HG03439 (cell line): ENCODE results near the gene PSEN1.
"Not testable (repeated sequence)": the region's sequence is repeated elsewhere in the genome, so short reads cannot be mapped to it uniquely, and the experiment has no call there.

Experiments
- ATAC-seq: cut with Tn5 transposase; IDR thresholded peaks from one replicate; pipeline ENCODE4 v1.9.1; 2021; ENCODE audit warnings: mild to moderate bottlenecking, moderate library complexity; ENCODE audit not compliant: unreplicated experiment

PSEN1 gene

DNA sequence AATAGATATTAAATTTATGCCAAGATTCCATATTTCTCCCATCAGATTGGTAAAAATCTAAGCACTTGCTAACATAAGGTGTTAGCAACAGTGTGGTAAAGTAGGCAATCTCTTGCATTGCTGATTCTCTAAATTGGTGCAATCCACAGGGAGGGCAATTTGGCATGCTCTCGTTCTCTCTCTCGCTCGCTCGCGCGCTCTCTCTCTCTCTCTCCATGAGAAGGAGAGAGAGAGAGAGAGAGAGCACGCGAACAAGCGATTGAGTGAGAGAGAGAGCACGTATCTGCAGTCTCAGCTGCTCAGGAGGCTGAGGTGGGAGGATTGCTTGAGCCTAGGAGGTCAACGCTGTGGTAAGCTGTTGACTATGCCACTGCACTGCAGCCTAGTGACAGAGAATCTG is 25.9 kb downstream of the PSEN1 start:
- no peak for ATAC-seq

- no peak for ATAC-seq
Observed at GRCh38 chr14:73166399-73166798, 30.1 kb downstream of the PSEN1 start.

DNA sequence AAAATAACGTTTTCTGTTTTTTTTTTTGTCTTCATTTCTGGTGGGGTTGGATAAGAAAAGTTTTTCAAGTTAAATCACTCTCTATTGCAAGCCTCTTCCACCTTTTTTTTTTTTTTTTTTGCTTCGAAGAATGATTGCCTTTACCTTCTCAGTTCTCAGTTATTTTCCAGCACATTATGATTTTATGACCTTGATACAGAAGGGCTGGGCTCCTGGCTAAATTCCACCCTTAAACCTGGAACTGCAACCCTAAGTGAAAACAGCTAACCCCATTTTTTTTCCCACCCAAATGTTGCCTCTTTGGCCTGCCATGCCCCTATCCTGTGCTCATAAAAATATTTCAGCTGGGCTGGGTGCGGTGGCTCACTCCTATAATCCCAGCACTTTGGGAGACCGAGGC is 31.4 kb downstream of the PSEN1 start:
- ATAC-seq = no peak

GRCh38 chr14:73168274-73168673 is 32.0 kb downstream of the PSEN1 start:
- no peak for ATAC-seq

DNA sequence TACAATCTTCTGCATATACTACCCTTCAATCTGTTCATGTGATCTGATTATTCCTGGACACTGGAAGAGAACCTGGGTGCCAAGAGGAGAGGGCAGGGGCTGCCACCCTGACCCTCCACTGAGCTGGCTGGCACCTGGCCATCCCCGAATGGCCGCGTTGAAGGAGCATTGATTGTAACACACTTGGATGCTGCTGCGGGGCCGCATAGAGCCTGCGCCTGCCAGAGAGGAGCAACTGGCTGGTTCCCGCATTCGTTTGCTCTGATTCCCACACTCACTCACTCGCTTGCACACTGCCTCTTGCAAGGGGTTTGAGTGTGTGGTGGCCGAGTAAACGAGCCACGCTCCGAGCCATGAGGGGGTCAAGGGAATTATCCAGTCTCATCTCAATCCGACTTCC is 32.4 kb downstream of the PSEN1 start:
- no peak for ATAC-seq

GRCh38 chr14:73169855-73170254 is 33.5 kb downstream of the PSEN1 start:
- ATAC-seq = not testable (repeated sequence)

DNA sequence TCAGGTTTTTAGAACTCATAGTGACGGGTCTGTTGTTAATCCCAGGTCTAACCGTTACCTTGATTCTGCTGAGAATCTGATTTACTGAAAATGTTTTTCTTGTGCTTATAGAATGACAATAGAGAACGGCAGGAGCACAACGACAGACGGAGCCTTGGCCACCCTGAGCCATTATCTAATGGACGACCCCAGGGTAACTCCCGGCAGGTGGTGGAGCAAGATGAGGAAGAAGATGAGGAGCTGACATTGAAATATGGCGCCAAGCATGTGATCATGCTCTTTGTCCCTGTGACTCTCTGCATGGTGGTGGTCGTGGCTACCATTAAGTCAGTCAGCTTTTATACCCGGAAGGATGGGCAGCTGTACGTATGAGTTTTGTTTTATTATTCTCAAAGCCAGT is 34.4 kb downstream of the PSEN1 start:
- ATAC-seq = no peak

DNA sequence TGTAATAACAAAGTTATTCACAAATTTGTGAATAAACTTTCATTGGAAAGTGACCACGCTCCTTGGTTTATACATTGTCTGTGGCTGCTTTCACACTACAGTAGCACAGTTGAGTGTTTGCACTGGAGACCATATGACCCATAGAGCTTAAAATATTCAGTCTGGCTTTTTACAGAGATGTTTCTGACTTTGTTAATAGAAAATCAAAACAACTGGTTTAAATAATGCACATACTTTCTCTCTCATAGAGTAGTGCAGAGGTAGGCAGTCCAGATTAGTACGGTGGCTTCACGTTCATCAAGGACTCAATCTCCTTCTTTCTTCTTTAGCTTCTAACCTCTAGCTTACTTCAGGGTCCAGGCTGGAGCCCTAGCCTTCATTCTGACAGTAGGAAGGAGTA is 36.2 kb downstream of the PSEN1 start:
- no peak for ATAC-seq

DNA sequence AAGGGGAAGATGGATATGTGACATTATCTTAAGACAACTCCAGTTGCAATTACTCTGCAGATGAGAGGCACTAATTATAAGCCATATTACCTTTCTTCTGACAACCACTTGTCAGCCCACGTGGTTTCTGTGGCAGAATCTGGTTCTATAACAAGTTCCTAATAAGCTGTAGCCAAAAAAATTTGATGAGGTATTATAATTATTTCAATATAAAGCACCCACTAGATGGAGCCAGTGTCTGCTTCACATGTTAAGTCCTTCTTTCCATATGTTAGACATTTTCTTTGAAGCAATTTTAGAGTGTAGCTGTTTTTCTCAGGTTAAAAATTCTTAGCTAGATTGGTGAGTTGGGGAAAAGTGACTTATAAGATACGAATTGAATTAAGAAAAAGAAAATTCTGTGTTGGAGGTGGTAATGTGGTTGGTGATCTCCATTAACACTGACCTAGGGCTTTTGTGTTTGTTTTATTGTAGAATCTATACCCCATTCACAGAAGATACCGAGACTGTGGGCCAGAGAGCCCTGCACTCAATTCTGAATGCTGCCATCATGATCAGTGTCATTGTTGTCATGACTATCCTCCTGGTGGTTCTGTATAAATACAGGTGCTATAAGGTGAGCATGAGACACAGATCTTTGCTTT is 36.9 kb downstream of the PSEN1 start:
- no peak for ATAC-seq

DNA sequence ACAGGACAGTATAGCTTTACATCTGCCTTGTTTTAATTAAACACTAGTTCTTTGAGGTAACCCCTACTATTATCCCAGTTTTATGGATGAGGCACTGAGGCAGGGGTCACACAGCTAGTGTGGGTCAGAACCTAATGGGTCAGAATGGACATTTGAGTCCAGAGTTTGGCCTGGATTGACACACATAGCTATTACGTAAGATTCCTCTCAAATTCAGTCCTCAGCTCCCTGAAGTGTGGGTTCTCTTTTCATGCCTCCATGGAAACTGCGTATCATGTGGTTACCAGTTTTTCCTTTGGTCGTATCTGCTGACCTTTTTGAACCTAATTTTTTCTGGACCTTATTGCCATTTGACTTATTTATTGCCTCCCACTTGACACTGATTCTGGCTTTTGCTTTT is 40.4 kb downstream of the PSEN1 start:
- no peak for ATAC-seq

- ATAC-seq = no peak
Observed at GRCh38 chr14:73180385-73180805, 44.1 kb downstream of the PSEN1 start.

DNA sequence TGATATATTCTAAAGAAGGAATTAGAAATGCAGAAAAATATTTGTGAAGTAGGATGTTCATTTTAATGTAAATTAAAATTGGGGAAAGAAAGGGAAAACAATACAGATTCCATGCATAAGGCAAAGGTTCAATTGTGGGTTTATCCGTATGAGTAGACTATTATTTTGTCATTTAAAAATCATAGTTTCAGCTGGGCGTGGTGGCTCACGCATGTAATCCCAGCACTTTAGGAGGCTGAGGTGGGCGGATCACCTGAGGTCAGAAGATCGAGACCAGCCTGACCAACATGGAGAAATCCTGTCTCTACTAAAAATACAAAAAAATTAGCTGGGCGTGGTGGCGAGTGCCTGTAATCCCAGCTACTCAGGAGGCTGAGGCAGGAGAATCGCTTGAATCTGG is 44.7 kb downstream of the PSEN1 start:
- not testable (repeated sequence) for ATAC-seq

DNA sequence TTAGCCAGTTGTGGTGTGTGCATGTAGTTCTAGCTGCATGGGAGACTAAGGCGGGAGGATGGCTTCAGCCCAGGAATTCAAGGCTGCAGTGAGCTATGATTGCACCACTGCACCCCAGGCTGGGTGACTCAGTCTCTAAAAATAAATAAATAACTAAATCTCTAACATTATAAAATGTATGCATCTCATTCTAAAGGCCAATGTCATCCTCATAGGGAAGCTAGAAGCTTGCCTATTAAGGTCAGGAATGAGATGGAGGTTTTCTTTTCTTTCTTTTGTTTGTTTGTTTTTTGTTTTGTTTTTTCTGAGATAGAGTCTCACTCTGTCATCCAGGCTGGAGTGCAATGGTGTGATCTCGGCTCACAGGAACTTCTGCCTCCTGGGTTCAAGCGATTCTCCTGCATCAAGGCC is 52.2 kb downstream of the PSEN1 start:
- no peak for ATAC-seq

- ATAC-seq = no peak
Observed at GRCh38 chr14:73189651-73190050, 53.3 kb downstream of the PSEN1 start.

DNA sequence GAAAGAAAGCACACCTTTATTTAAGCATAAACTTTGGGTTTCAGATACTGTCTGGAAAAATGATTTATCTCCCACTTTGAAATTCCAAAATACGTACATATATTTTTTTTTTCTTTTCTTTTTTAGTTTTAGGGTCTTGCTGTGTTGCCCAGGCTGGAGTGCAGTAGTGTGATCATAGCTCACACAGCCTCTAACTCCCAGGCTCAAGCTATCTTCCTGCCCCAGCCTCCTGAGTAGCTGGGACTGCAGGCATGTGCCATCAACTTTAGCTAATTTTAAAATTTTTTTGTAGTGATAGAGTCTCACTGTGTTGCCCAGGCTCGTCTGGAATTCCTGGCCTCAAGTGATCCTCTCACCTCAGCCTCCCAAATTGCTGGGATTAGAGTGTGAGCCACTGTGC is 55.1 kb downstream of the PSEN1 start:
- ATAC-seq = no peak

GRCh38 chr14:73194306-73194705 is 58.0 kb downstream of the PSEN1 start:
- not testable (repeated sequence) for ATAC-seq

DNA sequence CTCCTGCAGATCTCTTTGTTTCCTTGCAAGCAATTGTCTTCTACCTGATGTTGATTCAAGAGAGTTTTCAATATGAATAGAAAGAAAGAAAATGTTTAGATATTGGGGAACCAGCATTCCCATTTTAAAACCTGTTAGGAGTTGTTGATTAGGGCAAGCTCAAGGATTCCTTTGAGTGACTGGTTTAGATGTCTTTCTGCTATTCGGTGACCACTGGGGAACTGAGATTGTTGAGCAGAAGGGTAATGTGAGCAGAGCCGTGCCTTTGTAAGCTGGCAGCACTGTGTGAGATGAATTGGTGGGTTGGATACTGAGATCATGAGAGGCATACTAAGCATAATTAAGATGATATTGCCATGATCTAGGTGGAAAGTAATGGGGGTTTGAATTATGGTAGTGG is 61.9 kb downstream of the PSEN1 start:
- no peak for ATAC-seq

DNA sequence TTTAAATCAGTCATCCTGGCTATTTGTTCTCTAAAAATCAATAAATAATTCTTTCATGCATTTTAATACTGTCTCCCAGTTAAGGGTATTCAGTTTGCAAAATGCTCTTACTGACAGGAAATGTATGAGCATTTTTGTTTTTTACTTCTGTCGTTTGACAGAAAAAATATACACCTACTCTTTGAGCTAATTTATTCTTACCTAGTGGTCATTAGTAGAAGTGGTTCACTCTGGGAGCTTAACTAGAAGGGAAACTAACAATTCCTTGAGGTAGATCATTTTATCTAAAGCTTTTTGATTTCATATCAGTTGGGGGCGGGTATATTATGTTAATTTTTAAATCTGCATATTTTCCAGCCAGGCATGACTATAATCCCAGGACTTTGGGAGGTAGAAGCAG is 67.2 kb downstream of the PSEN1 start:
- no peak for ATAC-seq

DNA sequence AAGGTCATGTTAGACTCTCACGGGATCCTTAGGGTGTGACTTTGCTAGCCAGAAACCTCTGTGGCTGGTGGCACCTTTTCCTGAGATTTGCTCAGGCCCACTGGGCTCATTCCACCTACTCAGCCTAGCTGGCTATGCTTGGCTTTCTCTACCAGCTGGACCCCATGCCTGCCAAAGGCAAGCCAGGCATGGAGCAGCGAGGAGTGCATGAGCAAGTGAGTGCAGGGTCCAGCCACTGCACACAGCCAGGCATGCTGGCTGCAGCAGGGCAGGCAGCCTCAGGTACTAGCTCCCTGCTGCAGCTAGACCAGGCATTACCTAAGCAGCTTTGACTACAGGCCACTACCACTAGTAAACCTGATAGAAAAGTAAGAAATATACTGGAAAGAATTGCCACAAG is 71.3 kb downstream of the PSEN1 start:
- no peak for ATAC-seq

DNA sequence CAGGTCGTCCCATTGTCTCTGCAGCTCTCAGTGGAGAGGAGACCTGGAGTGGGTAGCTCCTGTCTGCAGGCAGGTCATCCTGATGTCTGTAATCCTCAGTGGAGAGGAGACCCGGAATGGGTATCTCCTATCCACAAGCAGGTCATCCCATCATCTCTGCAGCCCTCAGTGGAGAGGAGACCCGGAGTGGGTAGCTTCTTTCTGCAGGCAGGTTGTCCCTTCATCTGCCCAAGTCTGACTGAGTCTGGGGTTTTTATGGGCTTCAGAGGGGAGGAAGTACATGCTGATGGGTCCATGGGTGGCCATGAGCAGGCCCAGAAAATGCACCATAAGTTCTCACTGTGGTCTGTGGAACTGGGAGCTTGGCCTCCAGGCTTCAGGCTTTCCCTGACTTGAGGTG is 72.1 kb downstream of the PSEN1 start:
- no peak for ATAC-seq

- ATAC-seq = no peak
Observed at GRCh38 chr14:73208846-73209245, 72.5 kb downstream of the PSEN1 start.

DNA sequence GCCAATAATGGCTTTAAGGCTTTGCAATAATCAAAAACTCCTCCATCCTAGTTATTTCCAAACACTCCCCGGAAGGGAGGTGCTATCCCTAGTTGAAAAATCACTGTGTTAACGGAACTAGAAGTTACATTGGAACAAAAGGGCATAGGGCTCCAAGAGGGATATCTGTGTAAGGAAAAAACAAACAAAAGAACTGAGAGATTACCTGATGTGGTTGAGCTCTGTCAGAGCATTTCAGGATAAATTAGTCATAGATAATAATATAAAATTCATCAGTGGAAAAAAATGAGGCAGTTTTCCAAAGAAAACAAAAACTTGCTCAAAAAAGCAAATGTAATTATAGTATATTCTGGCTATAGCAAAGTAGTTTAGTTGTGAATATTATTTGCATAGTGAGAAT is 73.6 kb downstream of the PSEN1 start:
- ATAC-seq = no peak

- no peak for ATAC-seq
Observed at GRCh38 chr14:73211251-73212040, 75.1 kb downstream of the PSEN1 start.
